Neutrophil (primary cell): ENCODE data around the gene SCLT1.

Source experiments
- H3K27ac ChIP-seq: fragments of 200-600 bp; sonication (generic); 2 replicates; pipeline ENCODE4 v1.5.1; 2016; ENCODE audit warnings: mild to moderate bottlenecking, moderate library complexity
- H3K27me3 ChIP-seq: fragments of 200-600 bp; sonication (generic); 2 replicates; pipeline ENCODE4 v1.6.0; 2016; ENCODE audit warnings: mild to moderate bottlenecking
- H3K36me3 ChIP-seq: fragments of 200-600 bp; sonication (generic); 2 replicates; pipeline ENCODE4 v1.5.1; 2017
- H3K4me1 ChIP-seq, 2 experiments: fragments of 200-600 bp in 1 of 2; sonication (generic) in 1 of 2; 1 replicate in 1 of 2; 2 replicates in 1 of 2; pipeline versions ENCODE4 v1.5.1 to v1.6.1; 2013 to 2016; ENCODE audit warnings: low read depth in 1 of 2, low read length in 1 of 2, mild to moderate bottlenecking in 1 of 2, moderate library complexity in 1 of 2; ENCODE audit not compliant: control insufficient read depth in 1 of 2, insufficient read depth in 1 of 2
- H3K4me3 ChIP-seq, 2 experiments: fragments of 200-600 bp in 1 of 2; sonication (generic) in 1 of 2; 1 replicate in 1 of 2; 2 replicates in 1 of 2; pipeline ENCODE4 v1.5.1; 2013 to 2016; ENCODE audit warnings: low read depth in 1 of 2, low read length in 1 of 2, mild to moderate bottlenecking in 1 of 2, moderate library complexity in 1 of 2
- H3K9me3 ChIP-seq: fragments of 200-600 bp; sonication (generic); 2 replicates; pipeline ENCODE4 v1.5.1; 2016
- TF ChIP-seq, protein P1 (sequence below): fragments of 200-600 bp; sonication (generic); IDR thresholded peaks from 2 replicates; pipeline ENCODE4 v1.5.1; 2016; ENCODE audit warnings: antibody characterized with exemption

SCLT1 gene

DNA sequence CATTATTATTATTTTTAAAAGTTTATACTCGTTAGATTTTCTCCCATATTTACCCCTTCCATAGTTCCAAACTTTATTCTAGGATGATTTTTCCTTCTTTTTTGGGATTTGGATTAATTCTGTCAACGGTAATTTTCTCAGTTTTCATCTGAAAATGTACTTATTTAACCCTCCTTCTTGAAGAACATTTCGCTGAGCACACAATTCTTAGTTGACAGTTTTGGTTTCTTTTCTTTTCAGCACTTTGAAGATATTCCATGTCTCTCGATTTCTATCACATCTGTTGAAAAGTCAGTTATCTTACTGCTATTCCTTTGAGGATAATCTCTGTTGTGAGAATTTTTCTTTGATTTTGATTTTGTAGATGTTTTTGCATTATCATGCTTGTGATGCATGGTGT lies 85.2 kb downstream of the SCLT1 start:
- H3K27me3 ChIP-seq: no peaks in the 10 kb centered on the region
- H3K36me3 ChIP-seq: no peaks in the 10 kb centered on the region
- H3K27ac ChIP-seq: no peak overlapping the region
- H3K4me1 ChIP-seq: no peaks in the 10 kb centered on the region
- TF ChIP-seq, protein P1, sequence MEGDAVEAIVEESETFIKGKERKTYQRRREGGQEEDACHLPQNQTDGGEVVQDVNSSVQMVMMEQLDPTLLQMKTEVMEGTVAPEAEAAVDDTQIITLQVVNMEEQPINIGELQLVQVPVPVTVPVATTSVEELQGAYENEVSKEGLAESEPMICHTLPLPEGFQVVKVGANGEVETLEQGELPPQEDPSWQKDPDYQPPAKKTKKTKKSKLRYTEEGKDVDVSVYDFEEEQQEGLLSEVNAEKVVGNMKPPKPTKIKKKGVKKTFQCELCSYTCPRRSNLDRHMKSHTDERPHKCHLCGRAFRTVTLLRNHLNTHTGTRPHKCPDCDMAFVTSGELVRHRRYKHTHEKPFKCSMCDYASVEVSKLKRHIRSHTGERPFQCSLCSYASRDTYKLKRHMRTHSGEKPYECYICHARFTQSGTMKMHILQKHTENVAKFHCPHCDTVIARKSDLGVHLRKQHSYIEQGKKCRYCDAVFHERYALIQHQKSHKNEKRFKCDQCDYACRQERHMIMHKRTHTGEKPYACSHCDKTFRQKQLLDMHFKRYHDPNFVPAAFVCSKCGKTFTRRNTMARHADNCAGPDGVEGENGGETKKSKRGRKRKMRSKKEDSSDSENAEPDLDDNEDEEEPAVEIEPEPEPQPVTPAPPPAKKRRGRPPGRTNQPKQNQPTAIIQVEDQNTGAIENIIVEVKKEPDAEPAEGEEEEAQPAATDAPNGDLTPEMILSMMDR: no peak
- H3K9me3 ChIP-seq: no peaks in the 10 kb centered on the region
- no peak overlapping the region for H3K4me3 ChIP-seq

DNA sequence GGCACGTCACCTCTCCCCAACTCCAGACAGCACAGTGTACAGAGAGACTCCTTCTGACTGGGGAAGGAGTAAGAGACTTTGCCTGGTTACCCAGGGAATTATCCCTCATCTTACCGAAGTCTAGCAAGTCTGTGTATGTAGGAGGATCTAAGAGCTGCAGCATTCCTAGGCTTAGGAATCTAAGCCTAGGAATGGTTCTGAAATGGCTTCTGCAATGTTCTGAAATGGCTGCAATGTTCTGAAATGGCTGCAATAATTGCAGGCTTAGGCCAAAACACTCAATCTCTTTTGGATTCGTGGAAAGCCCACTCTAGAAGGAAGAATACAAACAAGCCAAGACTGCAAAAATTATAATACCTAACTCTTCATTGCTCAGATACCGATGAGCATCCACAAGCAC lies 106.4 kb downstream of the SCLT1 start:
- no peaks in the 10 kb centered on the region for H3K4me1 ChIP-seq
- H3K9me3 ChIP-seq: no peaks in the 10 kb centered on the region
- peaks cover 30% of the 10 kb centered on the region for H3K36me3 ChIP-seq
- no peak overlapping the region for H3K27ac ChIP-seq
- TF ChIP-seq, protein P1: no peak
- no peak overlapping the region for H3K4me3 ChIP-seq
- no peaks in the 10 kb centered on the region for H3K27me3 ChIP-seq

DNA sequence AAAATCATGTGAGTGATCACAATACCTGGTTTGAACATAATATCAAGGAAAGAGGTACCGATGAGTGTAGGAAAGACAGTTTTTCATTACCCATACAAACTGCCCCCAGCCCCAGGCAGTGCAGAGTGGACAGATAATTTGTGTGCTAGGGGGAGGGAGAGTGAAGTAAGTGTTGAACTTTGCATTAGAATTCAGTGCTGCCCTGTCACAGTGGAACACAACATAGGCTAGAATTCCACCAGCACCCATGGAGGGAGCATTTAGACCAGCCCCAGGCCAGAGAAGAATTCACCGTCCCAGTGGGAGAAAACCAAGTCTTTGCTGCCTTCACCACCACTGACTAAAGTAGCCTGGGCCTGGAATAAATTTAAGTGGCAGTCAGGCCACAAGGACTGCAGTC lies 107.3 kb downstream of the SCLT1 start:
- Histone ChIP-seq H3K27me3 (no peaks in the 10 kb centered on the region), H3K36me3 (peaks cover 30% of the 10 kb centered on the region), H3K4me3 (no peak overlapping the region), H3K4me1 (no peaks in the 10 kb centered on the region), H3K9me3 (no peaks in the 10 kb centered on the region), H3K27ac (no peak overlapping the region)
- TF ChIP-seq, protein P1: no peak

DNA sequence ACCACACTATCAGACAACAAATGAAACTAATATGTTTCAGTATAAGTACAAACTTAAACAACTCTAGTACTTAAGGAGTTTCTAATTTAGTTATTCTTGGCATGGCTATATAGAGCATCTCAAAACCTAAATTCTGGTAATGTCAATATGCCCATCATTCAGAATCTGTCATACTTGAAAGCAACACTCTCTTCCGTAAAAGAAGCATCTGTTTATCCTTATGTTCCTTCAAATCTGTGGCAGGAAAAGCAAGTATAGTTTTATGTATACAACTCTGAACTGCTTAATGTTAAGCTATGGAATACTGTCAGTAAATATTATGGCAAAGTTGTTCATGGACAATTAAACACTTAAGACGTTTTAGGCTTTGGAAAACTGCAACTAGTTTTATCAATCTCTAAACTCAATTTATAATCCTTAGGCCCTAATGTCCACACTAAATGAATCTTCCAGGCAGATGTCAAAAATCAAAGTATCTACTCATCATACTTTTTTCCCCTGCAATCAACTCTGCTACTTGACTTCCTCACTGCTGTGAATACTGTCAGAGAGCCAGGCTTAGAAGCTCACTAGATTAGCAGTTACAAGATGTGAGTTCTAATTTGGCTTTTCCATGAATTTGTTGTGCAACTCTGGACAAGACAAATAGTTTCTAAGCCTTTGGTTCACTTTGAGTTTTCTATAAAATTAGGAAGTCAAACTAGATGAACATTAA lies 109.4 kb downstream of the SCLT1 start:
- Histone ChIP-seq H3K36me3 (peaks cover 30% of the 10 kb centered on the region), H3K4me1 (no peaks in the 10 kb centered on the region), H3K4me3 (no peak overlapping the region), H3K9me3 (no peaks in the 10 kb centered on the region), H3K27ac (no peak overlapping the region), H3K27me3 (no peaks in the 10 kb centered on the region)
- TF ChIP-seq, protein P1: no peak

DNA sequence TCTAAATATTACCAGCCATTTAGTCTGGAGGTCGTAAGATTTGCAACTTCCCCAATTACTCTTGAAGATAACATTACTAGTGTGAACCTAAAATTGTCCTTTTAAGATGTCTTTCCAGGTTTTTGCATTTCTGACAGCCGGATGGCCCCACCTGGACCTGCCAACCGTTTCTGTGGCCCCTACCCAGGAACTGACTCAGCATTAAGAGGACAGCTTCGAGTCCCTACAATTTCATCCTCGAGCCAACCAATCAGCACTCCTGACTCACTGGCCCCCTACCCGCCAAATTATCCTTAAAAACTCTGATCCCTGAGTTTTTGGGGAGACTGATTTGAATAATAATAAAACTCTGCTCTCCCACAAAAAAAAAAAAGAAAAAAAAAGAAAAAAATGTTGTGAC lies 112.0 kb downstream of the SCLT1 start:
- Histone ChIP-seq H3K9me3 (no peaks in the 10 kb centered on the region), H3K27me3 (no peaks in the 10 kb centered on the region), H3K4me1 (no peaks in the 10 kb centered on the region), H3K27ac (no peak overlapping the region), H3K4me3 (no peak overlapping the region), H3K36me3 (peaks cover 20% of the 10 kb centered on the region)
- TF ChIP-seq, protein P1: no peak
